Measurements from ENCODE around the gene LRFN2.

The LRFN2 gene

DNA sequence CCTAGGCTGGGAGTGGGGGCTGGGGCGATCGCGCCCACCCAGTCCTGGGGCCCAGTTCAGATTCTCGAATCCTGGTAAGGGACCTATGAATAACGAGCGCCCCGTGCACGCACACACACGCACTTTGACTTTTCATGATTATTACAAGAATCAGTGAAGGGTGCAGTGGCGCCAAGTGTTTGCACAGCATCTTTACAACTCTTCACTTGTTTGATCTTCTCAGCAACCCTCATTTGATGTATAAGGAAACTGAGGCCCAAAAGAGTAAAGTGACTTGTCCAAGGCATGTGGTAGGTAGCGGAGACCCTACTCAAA lies 863 bp upstream of the LRFN2 start:
- TF ChIP-seq, protein P1, sequence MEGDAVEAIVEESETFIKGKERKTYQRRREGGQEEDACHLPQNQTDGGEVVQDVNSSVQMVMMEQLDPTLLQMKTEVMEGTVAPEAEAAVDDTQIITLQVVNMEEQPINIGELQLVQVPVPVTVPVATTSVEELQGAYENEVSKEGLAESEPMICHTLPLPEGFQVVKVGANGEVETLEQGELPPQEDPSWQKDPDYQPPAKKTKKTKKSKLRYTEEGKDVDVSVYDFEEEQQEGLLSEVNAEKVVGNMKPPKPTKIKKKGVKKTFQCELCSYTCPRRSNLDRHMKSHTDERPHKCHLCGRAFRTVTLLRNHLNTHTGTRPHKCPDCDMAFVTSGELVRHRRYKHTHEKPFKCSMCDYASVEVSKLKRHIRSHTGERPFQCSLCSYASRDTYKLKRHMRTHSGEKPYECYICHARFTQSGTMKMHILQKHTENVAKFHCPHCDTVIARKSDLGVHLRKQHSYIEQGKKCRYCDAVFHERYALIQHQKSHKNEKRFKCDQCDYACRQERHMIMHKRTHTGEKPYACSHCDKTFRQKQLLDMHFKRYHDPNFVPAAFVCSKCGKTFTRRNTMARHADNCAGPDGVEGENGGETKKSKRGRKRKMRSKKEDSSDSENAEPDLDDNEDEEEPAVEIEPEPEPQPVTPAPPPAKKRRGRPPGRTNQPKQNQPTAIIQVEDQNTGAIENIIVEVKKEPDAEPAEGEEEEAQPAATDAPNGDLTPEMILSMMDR (conservative IDR thresholded peaks at IDR 0.05) = no peak; the same call in none of the 2 replicates
- peak overlapping the region; percentile 81 for H3K27ac ChIP-seq

DNA sequence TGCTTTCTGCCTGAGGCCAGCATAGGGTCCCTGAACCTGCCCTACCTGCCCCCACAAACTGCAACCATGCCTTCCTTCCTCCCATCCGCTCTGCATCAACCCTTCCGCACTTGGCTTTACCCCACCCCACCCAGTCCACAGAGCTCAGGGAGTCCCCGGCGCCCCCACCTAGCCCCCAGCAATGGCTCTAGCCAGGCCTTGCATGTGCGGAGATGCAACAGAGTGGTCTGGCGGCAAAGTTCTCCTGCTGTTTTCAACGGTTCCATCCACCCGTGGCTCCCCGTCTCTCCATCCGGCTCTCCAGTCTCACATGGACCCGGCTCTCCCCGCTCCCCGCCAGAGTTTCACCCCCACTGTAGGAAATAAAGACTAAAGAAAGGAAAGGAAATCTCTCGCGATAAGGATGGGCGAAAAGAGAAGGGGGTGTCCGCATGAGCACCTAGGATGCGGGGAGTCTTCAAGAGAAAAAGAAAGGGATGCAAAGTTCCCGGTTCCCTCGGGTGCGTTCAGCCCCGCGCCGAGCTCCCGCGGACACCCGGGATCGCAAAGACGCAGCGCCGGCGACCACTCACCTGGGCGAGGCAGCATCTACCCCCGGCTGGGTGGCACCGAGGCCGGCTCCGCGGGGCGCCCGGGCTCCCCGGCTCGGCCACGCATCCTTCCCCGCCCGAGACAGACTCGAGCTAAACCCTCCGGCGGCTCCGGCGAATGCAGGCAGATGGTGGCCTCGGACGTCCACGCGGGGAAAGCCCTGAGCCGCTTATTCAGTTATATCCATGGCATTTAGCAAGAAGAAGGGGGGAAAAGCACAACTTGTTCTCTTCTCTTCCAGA lies 579 bp downstream of the LRFN2 start:
- peak overlapping the region; percentile 81 for H3K27ac ChIP-seq
- TF ChIP-seq, protein P1 (conservative IDR thresholded peaks at IDR 0.05) = no peak

DNA sequence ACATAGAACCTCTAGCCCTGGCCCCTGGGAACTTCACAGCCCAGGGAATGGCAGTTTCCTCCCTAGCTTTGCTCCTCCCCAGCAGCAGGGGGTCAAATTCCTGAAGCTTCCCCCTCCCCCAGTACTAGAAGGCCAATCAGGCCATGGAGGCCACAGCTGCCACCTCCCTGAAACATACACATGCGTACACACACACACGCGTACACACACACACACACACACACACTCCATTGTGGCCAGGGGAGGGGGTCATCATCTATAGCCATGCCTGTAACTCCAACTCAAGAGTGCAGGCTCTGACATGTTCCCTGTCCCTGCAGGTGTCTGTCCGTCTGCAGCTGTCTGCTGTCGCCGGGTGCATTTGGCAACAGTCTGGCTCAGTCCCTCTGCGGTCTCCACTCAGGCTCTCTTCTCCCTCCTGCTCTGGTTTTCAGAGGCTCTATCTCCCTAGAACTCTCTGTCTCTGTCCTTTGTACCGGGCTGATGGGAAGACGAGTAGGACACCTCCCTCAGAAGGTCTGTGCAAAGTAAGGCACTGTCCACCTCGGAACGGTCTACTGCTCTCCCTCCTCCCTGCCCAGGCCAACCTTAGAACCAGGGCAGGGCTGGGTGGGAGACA lies 1.4 kb downstream of the LRFN2 start:
- TF ChIP-seq, protein P1 (conservative IDR thresholded peaks at IDR 0.05) = no peak
- peak overlapping the region; percentile 61 for H3K27ac ChIP-seq

DNA sequence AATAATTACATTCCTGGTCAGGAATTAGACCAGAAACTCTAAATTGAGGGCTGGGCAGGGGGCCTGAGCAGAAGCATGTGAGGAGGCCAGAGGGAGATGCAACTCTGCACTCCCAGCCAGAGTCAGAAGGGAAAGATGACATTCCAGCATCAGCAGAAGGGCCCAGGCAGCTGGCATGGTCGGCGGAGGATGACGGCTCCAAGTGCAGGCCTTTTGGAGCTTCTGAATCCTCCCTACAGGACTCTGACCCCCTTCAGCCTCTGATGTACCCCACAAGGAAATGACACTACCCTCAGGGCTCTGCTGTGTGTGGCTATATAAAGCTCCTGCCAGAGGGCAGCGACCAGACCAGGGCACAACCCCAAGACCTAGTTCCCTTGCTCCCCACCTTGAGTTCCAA lies 1.9 kb downstream of the LRFN2 start:
- peak overlapping the region; percentile 61 for H3K27ac ChIP-seq
- TF ChIP-seq, protein P1 (conservative IDR thresholded peaks at IDR 0.05) = no peak

DNA sequence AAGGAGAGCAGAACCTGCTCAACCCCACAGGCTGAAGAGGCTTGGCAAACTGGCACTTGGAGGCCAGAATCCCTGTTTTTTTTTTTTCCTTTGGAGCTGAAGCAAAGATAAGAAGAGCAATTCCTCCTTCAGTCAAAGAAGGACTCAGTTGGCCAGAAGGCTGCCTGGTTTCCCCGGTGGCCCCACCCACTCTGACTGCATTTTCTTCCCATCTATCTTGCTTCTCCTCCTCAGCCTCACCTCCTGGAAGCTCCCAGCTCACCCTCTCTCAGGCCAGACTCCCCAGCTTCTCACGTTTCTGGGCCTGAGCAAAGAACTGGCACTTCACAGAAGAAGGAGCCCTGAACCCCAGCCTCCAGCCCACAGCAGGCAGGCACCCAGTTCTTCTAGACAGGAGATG lies 2.4 kb downstream of the LRFN2 start:
- peak overlapping the region; percentile 61 for H3K27ac ChIP-seq
- TF ChIP-seq, protein P1 (conservative IDR thresholded peaks at IDR 0.05) = no peak

DNA sequence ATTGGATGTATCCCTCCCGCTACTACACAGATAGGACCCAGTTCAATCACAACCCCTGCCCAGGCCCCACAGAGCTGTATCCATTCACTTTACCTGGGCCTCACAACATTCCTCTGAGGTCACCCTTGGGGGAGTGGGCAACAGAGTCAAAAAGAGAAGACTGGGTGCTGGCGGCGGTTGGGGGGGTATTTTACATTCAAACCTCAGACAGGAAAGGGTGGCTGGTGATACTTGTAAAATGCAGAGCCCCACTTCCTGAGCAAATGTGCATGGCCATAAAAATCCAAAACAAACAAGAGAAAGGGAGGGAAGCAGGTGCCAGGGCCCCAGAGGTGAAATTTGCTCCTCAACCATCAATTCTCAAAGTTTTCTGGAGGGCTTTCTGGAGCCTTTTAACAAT lies 3.5 kb downstream of the LRFN2 start:
- TF ChIP-seq, protein P1 (conservative IDR thresholded peaks at IDR 0.05) = no peak
- peak overlapping the region; percentile 61 for H3K27ac ChIP-seq

DNA sequence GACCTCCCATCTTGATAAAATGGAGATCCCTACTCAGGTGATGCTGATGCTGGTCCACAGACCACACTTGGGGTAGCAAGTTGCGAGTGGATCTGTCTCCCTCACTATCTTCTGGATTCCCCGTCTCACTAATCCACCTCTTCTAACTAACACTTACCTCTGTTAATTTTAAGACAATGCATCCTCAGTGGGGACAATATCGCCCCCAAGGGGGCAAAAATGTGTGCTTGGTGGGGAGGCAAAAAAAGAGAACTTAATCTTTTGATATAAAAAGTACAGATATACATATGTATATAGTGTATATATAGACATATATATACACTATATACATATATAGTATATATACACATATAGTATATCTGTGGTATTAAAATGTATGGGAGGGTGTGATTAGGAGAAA lies 4.3 kb downstream of the LRFN2 start:
- TF ChIP-seq, protein P1 (conservative IDR thresholded peaks at IDR 0.05) = peak; percentile 28
- H3K27ac ChIP-seq = peak overlapping the region; percentile 61
